ENCODE measurements around the gene MYLK2.

Gene MYLK2

DNA sequence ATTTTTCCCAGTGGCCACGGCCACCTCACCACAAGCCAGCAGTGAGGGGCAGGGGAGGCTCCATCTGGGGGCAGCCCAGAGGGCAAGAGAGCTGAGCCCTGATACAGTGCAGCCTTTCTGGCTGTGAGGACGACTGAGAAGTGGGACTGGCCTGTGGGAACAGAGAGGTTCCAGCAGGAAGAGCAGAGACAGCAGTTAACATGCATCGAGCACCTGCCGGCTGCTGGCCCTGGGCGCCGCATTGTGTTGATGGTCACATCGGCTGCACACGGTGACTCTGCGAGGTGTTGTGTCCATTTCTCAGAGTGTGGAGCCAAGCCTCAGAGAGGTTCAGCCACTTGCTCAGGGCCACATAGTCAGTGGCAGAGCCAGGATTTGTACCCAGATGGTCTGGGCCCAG lies 16.4 kb downstream of the MYLK2 start:
- DNase-seq = no peak

DNA sequence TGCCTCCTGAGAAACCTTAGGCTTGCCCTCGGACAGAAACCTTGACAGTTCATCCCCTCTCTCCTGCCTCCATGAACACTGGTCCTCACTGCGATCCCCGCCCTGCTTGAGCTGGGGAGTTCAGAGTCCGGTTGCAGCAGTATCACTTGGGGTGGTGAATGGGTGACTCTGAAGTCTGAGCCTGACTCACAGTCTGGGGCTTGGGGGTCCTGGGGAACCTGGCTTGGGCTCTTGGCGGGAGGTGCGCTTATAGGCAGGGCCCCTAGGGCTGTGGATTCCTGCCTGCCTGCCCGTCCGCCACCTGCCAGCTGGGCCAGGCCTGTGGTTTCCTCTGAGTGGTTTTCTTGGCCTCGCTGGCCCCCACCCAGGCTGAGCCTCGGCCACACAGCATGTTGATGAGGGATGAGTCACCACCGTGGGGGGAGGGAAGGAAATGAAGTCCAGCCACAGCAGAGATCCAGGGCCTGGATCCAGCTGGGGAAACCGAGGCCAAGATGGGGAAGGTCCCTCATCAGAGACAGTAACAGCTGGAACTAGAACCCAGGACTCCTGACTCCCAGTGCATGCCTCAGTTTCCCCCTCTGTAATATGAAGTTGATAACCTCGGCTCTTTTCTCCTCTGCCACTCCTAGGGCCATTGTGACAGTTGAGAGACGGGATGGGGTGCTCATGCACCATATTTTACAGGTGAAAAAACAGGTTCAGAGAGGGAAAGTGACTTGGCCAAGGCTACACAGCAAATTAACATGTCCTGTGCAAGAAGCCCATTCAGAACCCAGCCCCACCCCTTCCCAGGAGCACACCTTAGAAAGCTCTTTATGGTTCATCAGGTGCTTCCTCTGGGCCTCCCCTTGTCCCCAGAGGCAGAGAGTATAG lies 17.1 kb downstream of the MYLK2 start:
- DNase-seq = peak in 40 of 56 donors; percentile 2 to 85 (median 30)

DNA sequence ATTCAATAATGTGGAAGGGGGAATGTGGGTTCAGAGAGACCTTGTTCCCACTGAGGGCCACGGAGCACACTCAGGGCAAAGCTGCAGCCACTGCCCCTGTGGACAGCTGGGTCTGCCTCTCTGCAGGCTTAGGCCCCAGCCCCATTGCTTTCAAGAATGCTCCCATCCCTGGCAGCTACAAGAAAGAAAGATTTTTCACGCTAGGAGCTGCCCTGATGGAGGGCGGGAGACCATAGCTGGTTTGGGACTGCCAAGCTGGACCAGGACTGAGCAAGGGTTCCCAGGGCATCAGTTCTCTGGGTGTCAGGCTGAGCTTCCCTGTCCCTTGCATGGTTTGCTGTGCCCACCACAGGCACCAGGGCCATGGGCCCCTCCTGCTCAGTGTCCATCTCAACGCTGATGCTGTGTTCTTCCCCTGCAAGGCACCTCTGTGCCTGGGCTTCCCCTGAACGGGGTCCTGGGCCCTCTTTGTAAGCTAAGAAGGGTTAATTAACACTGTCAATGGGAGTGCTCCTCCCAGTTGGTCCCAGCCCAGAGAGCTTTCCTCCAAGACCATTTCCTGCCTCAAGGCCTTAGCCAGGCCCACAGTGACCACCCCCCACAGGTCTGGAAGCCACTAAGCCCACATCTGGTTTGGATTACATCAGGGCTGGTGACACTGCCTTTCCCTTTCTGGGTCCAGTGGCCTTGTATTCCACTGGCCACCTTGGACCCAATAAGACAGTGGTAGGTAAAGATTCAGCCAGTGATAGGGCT lies 17.9 kb downstream of the MYLK2 start:
- DNase-seq = no peak

DNA sequence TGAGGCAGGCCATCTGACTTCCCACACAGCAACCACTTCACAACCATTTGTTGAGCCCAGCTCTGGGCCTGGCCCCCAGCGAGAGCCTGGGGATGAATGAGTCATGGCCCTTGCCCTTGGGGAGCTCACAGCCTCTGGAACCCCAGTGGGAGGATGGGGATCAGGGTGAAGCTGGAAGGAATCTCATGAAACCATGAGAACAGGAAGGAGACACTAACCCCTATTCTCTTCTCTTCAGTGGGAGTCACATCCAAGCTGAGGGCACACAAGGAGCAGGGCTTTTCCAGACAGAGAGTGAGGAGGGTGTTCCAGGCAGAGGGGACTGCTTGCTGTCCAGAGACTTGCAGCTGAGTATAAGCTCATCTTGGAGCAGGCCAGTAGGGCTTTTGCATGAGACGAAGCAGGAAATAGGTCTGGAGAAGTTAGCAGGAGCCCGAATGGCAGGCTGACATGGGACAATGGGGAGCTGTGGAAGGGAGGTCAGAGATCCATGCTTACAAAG lies 18.8 kb downstream of the MYLK2 start:
- no peak for DNase-seq

DNA sequence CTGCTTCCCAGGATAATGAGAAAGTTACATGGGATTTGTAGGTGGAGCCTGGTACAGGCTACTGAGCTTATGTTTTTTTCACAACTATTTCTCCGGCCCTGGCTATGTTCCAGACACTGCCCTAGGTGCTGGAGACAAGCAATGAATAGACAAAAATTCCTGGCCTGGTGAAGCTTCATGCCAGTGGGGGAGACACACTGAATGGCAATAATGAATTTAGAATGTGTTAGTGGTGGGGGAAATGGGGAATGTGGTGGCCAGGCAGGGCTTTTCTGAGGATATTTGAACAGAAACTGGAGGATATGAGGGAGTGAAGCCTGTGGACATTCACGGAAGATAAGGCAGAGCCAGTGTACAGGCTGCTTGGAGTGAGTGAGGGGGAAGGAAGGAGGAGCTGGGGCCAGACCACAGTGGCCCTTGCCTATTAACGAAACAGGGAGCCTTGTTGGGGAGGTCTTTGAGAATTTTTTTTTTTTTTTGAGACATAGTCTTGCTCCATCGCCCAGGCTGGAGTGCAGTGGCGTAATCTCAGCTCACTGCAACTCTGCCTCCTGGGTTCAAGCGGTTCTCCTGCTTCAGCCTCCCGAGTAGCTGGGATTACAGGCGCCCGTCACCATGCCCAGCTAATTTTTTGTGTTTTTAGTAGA lies 19.6 kb downstream of the MYLK2 start:
- no peak for DNase-seq

DNA sequence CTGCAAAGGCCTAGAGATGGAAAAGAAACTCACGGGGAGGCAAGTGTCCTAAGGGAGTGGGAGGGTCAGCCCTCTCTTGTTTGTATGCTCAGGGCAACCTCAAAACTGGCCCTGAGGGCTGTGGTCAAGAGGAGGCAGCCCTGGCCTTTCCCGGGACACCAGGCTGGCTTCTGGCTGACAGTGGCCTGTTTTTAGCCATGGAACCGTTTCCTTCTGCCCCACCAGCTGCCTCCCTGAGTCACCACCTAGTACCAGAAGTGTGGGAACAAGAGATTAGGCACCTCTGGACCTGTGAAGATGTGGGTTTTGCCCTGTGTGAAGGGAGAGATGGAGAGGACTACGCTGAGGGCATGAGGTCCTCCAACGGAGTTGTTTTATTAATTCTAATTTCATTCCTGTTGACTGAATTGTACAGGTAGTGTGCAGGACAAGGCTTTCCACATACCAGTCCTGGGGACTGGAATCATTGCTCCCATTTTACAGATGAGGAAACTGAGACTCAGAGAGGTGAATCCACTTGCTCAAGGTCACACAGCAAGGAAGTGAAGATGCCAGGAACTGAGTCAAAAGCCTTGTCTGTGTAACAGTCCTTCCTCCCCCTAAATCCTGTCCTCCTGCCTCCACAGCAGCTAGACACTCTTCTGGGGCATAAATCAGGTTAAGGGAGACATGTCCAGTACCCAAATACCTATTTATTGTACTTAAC lies 20.8 kb downstream of the MYLK2 start:
- no peak for DNase-seq

DNA sequence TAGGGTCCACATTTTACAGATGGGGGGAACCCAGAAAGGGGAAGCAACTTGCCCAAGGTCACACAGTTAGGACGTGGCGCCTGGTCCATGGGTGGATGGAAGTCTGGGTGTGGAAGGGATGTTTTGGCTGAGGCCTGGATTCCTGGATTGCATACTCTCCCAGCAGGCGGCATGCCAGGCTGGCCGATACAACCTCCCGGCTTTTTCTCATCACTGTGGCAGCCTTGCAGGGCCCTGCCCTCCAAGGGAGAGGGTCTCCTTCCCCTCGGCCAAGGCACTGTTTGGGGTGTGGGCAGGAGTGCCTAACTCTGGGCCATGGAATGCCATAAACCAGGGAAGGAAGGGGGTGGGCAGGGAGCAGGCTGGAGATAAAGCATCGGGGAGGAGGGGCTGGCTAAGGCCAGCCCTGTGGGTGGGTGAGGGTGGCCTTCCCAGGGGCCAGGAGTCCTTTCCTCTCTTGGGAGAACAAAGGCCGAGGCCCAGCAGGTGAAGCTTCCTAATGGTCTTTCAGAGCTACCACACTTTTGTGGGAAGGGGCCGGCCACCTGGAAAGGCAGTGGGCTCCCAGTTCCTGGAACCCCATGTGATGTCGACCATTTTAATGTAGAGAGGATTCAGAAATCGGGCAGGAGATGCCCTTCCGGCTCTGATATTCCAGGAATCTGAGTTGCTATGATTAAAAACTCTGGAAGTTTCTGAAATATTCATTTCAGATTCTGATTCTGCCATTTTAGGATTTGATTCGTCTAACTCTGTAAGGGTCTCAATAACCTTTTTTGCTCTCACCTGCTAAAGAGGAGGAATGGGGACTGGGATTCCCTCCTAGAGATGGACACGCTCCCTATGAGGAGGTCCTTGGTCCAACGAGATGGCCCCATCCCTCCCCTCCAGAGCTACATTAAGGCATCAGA lies 22.0 kb downstream of the MYLK2 start:
- DNase-seq = no peak

DNA sequence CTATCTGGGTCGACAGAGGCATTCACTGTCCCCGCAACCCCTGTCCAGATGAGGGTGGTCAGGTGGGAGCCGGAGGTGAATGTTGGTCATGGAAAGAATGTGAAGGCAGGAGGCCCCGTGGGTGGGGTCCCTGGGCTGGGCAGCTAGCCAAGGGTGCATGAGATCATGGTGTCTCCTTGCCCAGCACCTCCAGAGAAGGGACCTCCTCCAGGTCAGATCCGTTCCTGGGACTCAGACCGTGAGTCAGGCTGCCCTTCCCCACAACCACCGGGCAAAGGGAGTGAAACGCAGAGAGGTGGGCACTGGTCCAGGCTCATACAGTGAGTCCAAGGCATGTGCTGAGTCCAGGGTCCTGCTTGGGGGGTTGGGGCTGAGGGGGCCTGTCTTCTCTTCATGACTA lies 22.8 kb downstream of the MYLK2 start:
- no peak for DNase-seq

DNA sequence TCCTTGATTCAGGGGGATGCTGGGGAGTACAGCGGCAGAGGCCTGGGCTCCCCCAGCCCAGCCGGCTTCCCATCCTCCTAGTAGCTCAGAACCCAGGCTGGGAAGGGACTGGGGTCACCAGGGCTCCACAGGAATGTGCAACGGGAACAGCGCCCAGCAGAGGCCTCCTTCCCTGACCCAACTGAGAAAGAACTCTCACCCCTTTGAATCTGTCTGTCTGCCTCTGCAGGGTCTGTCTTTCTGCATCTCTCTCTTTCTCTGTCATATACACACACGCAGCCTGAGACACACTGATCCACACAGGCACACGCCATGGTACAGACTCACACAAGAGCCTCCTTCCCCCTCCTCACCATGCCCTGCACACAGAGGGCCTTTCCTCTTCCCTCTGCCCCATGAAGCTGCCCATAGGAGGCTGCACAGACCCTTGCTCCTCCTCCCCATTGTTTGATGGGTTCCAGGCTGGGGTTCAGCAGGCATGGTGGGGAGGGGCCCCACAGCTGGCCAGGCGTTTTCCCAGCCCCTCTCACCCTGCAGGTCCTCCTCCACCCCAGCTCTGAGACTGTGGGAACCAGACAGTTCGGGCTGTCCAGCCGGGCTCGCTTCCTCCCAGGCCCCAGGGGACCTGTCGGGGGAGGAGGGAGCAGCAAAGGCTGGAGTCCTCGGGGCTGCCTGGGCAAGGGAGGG lies 23.5 kb downstream of the MYLK2 start:
- DNase-seq = no peak

DNA sequence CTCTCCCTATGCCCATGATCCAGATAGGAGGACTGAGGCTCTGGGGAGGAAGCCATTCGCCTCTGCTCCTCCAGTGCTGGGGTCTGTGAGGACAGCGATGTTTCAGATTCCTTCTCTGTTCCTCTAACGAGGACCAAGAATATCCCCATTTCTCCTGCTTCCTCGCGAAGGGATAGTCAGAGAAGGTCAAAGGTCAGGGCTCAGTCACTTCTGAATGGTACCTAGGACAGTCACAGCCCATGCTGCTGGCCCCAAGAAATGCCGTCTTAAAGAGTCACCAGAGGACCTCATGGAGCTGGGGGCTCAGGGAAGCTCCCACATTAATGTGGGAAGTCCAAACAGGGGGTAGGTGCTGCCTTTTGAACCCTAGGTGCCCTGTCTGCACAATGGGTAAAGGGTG lies 24.1 kb downstream of the MYLK2 start:
- no peak for DNase-seq

DNA sequence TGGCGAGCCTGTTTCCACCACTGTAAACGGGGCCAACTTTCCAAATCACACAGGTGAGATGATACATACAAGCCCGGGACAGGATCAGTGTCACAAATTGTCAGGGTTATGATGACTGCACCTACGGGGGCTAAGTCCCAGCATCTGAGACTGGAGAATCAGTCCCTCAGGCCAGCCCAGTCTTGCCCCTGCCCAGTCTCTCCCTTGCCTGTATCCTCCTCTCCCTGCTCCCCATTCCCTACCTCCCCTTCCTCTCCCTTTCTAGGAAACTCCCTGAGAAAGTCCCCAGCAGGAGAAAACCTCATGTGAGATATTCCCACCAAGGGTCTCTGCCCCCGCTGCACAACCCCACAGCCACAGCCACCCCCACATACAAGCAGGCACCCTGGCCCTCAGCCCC lies 24.7 kb downstream of the MYLK2 start:
- no peak for DNase-seq

DNA sequence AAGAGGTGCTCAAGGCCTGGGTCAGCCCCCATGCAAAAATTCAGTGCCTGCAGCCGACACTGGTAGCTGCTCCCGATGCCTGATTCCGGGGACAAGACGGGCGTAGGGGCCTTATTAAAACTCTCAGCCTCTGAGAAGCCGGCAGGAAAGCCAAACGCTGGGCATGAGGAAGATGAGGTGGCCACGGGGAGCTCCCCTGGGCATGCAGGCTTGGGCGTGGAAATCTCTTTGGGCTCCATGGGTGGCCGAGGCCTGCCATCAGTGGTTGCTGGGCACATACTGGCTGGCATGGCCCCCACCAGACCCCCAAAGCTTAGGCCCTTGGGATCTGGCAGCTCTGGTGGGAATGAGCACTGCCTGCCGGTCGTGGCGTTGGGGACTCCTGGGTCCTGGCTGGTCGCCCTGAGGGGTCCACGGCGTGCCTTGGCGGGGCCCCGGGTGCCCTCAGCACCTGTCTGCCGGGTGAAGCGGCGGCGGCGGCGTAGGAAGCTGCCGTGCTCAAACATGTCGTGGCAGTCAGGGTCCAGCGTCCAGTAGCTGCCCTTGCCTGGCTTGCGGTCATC lies 25.7 kb downstream of the MYLK2 start:
- DNase-seq = no peak

DNA sequence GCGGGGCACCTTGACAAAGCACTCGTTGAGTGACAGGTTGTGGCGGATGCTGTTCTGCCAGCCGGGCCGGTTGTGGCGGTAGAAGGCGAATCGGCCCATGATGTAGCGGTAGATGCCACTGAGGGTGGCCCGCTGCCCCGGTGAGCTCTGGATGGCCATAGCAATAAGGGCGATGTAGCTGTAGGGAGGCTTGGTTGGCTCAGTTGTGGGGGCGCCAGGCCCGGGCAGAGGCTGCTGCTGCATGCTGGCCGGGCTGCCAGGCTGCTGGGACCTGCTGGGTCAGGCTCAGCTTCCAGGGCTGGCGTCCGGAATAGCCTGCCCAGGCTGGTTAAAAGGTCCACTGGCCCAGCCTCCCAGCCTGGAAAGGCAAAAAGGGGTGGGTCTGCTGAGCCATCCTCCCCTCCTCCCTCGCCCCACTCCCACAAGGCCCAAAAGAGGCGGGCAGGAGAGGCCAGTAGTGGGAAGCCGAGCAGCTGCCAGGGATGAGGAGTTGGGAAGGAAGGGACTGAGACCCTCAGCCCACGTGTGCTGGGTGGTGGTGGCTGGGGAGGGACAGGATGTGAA lies 26.2 kb downstream of the MYLK2 start, which contains the start of gene FOXS1:
TSS of gene FOXS1 (minus strand) at position 305 of the 564 bp plus-strand sequence. CDS start at position 243, 62 bp downstream.
- peak in 13 of 56 donors; percentile 3 to 49 (median 18) for DNase-seq

DNA sequence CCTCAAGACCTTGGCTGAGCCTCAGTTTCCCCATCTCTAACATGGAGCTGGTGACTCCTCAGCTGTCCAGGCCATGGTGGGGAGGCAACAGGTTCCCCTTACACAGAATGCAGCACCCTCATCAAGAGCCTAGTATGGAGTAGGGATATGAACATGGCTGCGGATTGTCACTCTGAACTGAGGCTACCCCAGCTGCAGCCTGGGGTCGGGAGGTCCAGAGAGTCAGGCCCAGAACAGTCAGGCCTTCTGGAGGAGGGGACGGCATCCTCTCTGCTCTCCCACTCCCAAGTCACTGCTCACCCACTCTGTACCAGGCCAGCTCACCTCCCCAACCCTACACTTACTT lies 27.6 kb downstream of the MYLK2 start:
- no peak for DNase-seq

DNA sequence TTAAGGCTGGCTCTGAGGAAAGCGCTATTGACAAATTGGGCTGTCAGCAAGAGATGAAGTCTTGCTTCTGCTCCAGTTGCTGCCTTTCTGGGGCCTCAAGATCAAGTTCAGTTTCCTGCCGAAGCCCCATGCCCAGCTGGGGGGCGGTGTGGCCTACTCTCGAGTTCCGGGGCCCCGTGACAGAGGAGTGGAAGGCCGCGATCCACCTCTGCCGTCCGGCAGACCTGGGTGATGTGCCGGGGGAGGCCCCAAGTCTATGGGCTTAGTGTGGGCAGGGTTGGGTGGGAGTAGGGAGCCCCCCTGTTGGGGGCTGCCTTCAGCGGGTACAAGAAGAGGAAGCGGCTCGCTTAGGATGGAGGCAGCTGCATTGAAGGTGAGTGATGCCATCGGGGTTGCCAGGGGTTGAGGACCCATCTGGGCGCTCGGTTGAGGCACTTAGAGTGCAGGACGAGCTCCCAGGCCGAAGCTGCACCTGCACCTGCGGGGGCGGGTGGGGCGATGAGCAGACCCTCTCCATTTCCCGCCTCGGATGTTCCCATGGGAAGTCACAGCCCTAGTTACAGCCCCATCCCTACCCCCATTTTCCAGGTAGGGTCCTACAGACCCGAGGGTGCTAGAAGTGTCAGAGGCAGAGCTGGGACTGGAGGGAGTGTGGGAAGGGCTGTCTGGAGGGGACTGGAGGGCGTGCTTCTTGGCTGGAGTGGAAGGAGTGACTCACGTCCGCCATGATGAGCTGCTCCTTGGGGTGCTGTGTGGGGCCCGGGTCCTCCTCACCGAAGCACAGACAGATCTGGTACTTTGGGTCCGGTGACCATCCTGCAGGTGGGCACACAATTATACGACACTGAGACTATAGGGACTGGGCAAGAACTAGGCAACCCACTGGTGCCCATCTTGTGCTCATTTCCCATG lies 29.2 kb downstream of the MYLK2 start:
- no peak for DNase-seq

DNA sequence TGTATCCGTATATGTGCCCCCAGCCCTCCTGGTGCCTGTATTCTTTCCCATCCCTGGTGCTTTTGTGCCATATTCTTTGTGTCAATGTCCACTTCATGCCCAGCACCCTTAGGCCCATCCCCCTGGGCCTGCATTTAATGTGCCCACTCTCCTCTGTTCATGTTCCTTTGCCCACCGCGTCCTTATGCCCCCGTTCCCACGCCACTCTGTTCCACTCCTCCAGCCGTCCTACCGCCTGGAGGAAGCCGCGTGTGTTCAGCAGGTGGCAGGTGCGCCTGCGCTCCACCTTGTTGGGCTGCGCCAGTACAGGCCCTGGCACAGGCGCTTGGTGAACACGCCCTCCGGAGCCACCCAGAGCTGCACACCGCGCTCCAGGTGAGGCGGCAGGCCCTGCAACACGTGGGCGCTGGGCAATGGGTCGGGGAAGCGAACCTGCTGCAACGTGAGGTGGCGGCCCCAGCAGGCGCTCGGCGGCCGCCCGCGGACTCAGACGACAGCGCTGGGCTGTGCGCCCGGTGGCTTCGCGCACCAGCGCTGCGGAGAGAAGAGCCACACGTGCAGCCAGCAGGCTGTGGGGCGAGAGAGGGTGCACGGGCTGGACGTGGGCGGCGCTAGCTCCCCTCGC lies 30.3 kb downstream of the MYLK2 start:
- DNase-seq = no peak

DNA sequence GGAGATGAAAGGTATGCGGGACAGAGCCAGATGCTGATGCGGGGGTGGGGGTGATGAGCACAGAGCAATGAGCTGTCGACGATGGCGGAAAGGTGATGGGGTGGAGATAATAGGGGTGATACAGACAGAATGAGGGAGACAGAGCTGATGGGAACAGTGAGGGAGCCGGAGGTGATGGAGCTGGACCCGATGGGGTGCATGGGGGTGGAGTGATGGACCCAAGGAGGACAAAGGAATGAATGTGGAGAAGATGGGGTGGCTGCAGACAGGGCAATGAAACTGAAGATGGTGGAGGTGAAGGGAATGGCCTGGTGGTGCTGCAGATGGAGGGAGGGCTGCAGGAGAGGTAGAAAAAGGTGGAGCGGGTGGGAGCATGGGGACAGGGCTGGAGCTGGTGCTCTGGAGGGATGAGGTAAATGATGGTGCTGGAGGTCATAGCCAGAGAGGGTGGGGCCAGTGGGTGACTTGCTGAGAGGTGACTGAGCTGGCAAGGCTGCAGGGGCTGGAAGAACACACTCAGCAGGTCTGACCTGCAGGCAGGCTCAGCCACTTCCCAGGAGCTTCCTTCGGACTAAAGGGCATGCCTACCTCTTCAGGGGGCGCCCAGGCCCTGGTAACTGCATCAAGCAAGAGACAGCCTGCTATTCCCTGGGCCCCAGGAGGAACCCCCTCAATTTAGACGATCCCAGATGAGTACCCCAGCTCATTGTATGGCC lies 32.2 kb downstream of the MYLK2 start:
- no peak for DNase-seq
